GM06990 (cell line): Measurements from ENCODE around the gene SPDYE1.

Experiments used
- DNase-seq: peaks from one replicate; pipeline ENCODE4 v3.0.0-alpha.2; 2011; ENCODE audit not compliant: insufficient read length; ENCODE audit errors: extremely low read depth
- H3K27me3 ChIP-seq: replicated peaks from 2 replicates; pipeline ENCODE4 v1.6.0; 2011; ENCODE audit warnings: low read length; ENCODE audit not compliant: control insufficient read depth, insufficient read depth
- H3K36me3 ChIP-seq: 2 replicates; pipeline ENCODE4 v1.5.1; 2011; ENCODE audit warnings: low read length; ENCODE audit not compliant: control insufficient read depth, insufficient read depth
- H3K4me3 ChIP-seq: replicated peaks from 2 replicates; pipeline ENCODE4 v1.5.1; 2011; ENCODE audit warnings: low read depth, mild to moderate bottlenecking, control low read depth, low read length
- CTCF ChIP-seq: IDR thresholded peaks from 2 replicates; pipeline ENCODE4 v1.5.1; 2011; ENCODE audit warnings: low read length, control low read depth, mild to moderate bottlenecking, inconsistent platforms; ENCODE audit not compliant: insufficient read depth, poor library complexity, severe bottlenecking

SPDYE1 gene

GRCh38 chr7:44057181-44057848 lies 59.6 kb downstream of the SPDYE1 start:
- TF ChIP-seq CTCF: no peak
- DNase-seq: no peak
- Histone ChIP-seq H3K27me3 (no peaks in the 10 kb centered on the region), H3K4me3 (no peak overlapping the region), H3K36me3 (peaks cover 54% of the 10 kb centered on the region)

GRCh38 chr7:44057849-44058758 lies 60.4 kb downstream of the SPDYE1 start:
- DNase-seq: no peak
- no peak overlapping the region for H3K4me3 ChIP-seq
- no peaks in the 10 kb centered on the region for H3K27me3 ChIP-seq
- peaks cover 50% of the 10 kb centered on the region for H3K36me3 ChIP-seq
- TF ChIP-seq CTCF: peak; percentile 21

- Histone ChIP-seq H3K4me3 (no peak overlapping the region), H3K27me3 (no peaks in the 10 kb centered on the region), H3K36me3 (peaks cover 50% of the 10 kb centered on the region)
- DNase-seq: no peak
- no peak for TF ChIP-seq CTCF
These were observed 61.1 kb downstream of the SPDYE1 start for GRCh38 chr7:44058759-44059218.

GRCh38 chr7:44059219-44060090 lies 61.8 kb downstream of the SPDYE1 start:
- DNase-seq: no peak
- Histone ChIP-seq H3K4me3 (no peak overlapping the region), H3K36me3 (peaks cover 50% of the 10 kb centered on the region), H3K27me3 (no peaks in the 10 kb centered on the region)
- TF ChIP-seq CTCF: no peak
